H9 (cell line): ENCODE measurements around the gene REEP1. TPM values are rescaled to one million over a fixed set of nuclear protein-coding genes. Genes with fewer than 3 reads are reported as not detected.

Experiments
- DNase-seq: peaks from one replicate; pipeline ENCODE4 v3.0.0-alpha.2; 2017
- H2AFZ ChIP-seq: one replicate; pipeline ENCODE4 v1.6.1; 2013; ENCODE audit warnings: mild to moderate bottlenecking, low read length, control low read depth, moderate library complexity
- H2AK5ac ChIP-seq: 2 replicates; pipeline ENCODE4 v1.6.1; 2013; ENCODE audit warnings: low read length, control low read depth, mixed read lengths; ENCODE audit not compliant: insufficient read length
- H2BK120ac ChIP-seq: one replicate; pipeline ENCODE4 v1.6.1; 2013; ENCODE audit warnings: low read depth, mild to moderate bottlenecking, low read length, control low read depth, inconsistent platforms; ENCODE audit not compliant: poor library complexity, severe bottlenecking
- H2BK12ac ChIP-seq: 2 replicates; pipeline ENCODE4 v1.6.1; 2013; ENCODE audit warnings: low read length, control low read depth, mixed read lengths, low read depth; ENCODE audit not compliant: insufficient read length
- H2BK15ac ChIP-seq: 2 replicates; pipeline ENCODE4 v1.6.1; 2013; ENCODE audit warnings: low read depth, low read length, control low read depth
- H2BK20ac ChIP-seq: one replicate; pipeline ENCODE4 v1.6.1; 2013; ENCODE audit warnings: low read depth, mild to moderate bottlenecking, low read length, control low read depth, inconsistent platforms; ENCODE audit not compliant: poor library complexity, severe bottlenecking
- H2BK5ac ChIP-seq: 2 replicates; pipeline ENCODE4 v1.6.1; 2013; ENCODE audit warnings: low read length, control low read depth, mixed read lengths; ENCODE audit not compliant: insufficient read length
- H3K14ac ChIP-seq: 2 replicates; pipeline ENCODE4 v1.6.1; 2013; ENCODE audit warnings: low read length, control low read depth; ENCODE audit not compliant: insufficient read depth
- H3K18ac ChIP-seq: 2 replicates; pipeline ENCODE4 v1.6.1; 2013; ENCODE audit warnings: low read depth, mild to moderate bottlenecking, mixed read lengths, low read length, control low read depth; ENCODE audit not compliant: insufficient read length
- H3K23ac ChIP-seq: 2 replicates; pipeline ENCODE4 v1.6.1; 2013; ENCODE audit warnings: low read length, control low read depth, mixed read lengths, low read depth; ENCODE audit not compliant: insufficient read length
- H3K23me2 ChIP-seq: 2 replicates; pipeline ENCODE4 v1.6.1; 2013; ENCODE audit warnings: low read depth, mild to moderate bottlenecking, mixed read lengths, low read length, control low read depth; ENCODE audit not compliant: insufficient read length, poor library complexity, severe bottlenecking
- H3K27ac ChIP-seq: 2 replicates; pipeline ENCODE4 v1.5.1; 2013; ENCODE audit warnings: low read length, control low read depth, mixed read lengths, low read depth; ENCODE audit not compliant: insufficient read length
- H3K27me3 ChIP-seq: 2 replicates; pipeline ENCODE4 v1.6.1; 2013; ENCODE audit warnings: low read length, control low read depth, inconsistent platforms; ENCODE audit not compliant: insufficient read depth
- H3K4ac ChIP-seq: 2 replicates; pipeline ENCODE4 v1.6.1; 2013; ENCODE audit warnings: low read depth, mild to moderate bottlenecking, control low read depth, inconsistent platforms, low read length, moderate library complexity
- H3K4me1 ChIP-seq: 2 replicates; pipeline ENCODE4 v1.6.1; 2013; ENCODE audit warnings: low read length, control low read depth, inconsistent platforms; ENCODE audit not compliant: insufficient read depth
- H3K4me2 ChIP-seq: 2 replicates; pipeline ENCODE4 v1.6.1; 2013; ENCODE audit warnings: low read length, control low read depth, mixed read lengths; ENCODE audit not compliant: insufficient read length, insufficient read depth
- H3K56ac ChIP-seq: 2 replicates; pipeline ENCODE4 v1.6.1; 2013; ENCODE audit warnings: low read depth, mild to moderate bottlenecking, mixed read lengths, low read length, control low read depth; ENCODE audit not compliant: insufficient read length
- H3K79me1 ChIP-seq: 2 replicates; pipeline ENCODE4 v1.6.1; 2013; ENCODE audit warnings: low read depth, mild to moderate bottlenecking, moderate library complexity, low read length, control low read depth, inconsistent platforms; ENCODE audit not compliant: insufficient read depth, poor library complexity, severe bottlenecking
- H3K79me2 ChIP-seq: 2 replicates; pipeline ENCODE4 v1.6.1; 2013; ENCODE audit warnings: low read length, control low read depth, inconsistent platforms; ENCODE audit not compliant: insufficient read depth
- H3K9ac ChIP-seq: 2 replicates; pipeline ENCODE4 v1.6.1; 2013; ENCODE audit warnings: low read length, control low read depth, mixed read lengths; ENCODE audit not compliant: insufficient read length; ENCODE audit errors: extremely low read depth
- H3K9me3 ChIP-seq: one replicate; pipeline ENCODE4 v1.6.1; 2013; ENCODE audit warnings: low read depth, low read length, inconsistent platforms; ENCODE audit not compliant: control insufficient read depth
- H3T11ph ChIP-seq: one replicate; pipeline ENCODE4 v1.6.1; 2013; ENCODE audit warnings: mild to moderate bottlenecking, low read length, control low read depth, inconsistent platforms
- H4K20me1 ChIP-seq: one replicate; pipeline ENCODE4 v1.6.1; 2013; ENCODE audit not compliant: control insufficient read depth, insufficient read length, insufficient read depth
- H4K5ac ChIP-seq: 2 replicates; pipeline ENCODE4 v1.6.1; 2013; ENCODE audit warnings: low read depth, mild to moderate bottlenecking, mixed read lengths, low read length, control low read depth; ENCODE audit not compliant: insufficient read length
- H4K8ac ChIP-seq: replicated peaks from 2 replicates; pipeline ENCODE4 v1.6.1; 2013; ENCODE audit warnings: low read length, control low read depth, mixed read lengths, low read depth; ENCODE audit not compliant: insufficient read length
- H4K91ac ChIP-seq: 2 replicates; pipeline ENCODE4 v1.6.1; 2013; ENCODE audit warnings: low read depth, mild to moderate bottlenecking, moderate library complexity, mixed read lengths, low read length, control low read depth; ENCODE audit not compliant: insufficient read length
- H3K27ac Mint-ChIP-seq, 3 experiments: 2 replicates in 2 of 3; 3 replicates in 1 of 3; pipeline ENCODE4 v1.8.0; 2020 to 2021; ENCODE audit warnings: mixed read lengths in 3 of 3, mild to moderate bottlenecking in 1 of 3, moderate library complexity in 1 of 3
- H3K27me3 Mint-ChIP-seq: 2 replicates; pipeline ENCODE4 v1.8.0; 2021; ENCODE audit warnings: low read depth, mild to moderate bottlenecking, moderate library complexity, mixed read lengths
- H3K36me3 Mint-ChIP-seq, 3 experiments: 2 replicates in 2 of 3; 3 replicates in 1 of 3; pipeline ENCODE4 v1.8.0; 2020 to 2021; ENCODE audit warnings: low read depth in 3 of 3, mixed read lengths in 3 of 3; ENCODE audit not compliant: insufficient read depth in 1 of 3
- H3K4me1 Mint-ChIP-seq, 2 experiments: 2 replicates each; pipeline ENCODE4 v1.8.0; 2020; ENCODE audit warnings: mixed read lengths in 2 of 2
- H3K4me3 Mint-ChIP-seq, 2 experiments: 2 replicates in 1 of 2; 3 replicates in 1 of 2; pipeline ENCODE4 v1.8.0; 2020 to 2021; ENCODE audit warnings: mild to moderate bottlenecking in 2 of 2, mixed read lengths in 2 of 2, moderate library complexity in 1 of 2
- H3K9me3 Mint-ChIP-seq, 2 experiments: 2 replicates in 1 of 2; 3 replicates in 1 of 2; pipeline ENCODE4 v1.8.0; 2020; ENCODE audit warnings: mild to moderate bottlenecking in 2 of 2, mixed read lengths in 2 of 2, moderate library complexity in 1 of 2
- CTCF ChIP-seq: fragments of 200-600 bp; sonication (generic); conservative IDR thresholded peaks from 3 replicates; pipeline ENCODE4 v1.8.0; 2021; ENCODE audit warnings: antibody characterized with exemption, mild to moderate bottlenecking
- WGBS: extraction: QIAGEN DNeasy Blood & Tissue Kit; methylation state at CpG from one replicate; pipeline ENCODE4 v1.1.7; 2013; ENCODE audit warnings: missing lambda C conversion rate, low lambda C conversion rate, mixed read lengths; ENCODE audit not compliant: insufficient read length; ENCODE audit errors: extremely low coverage; 5-methylcytosine and 5-hydroxymethylcytosine counted together
- total RNA-seq: library from RNA; stranded (reverse); gene quantifications from 2 replicates; pipeline ENCODE4 v1.2.1, GENCODE V29; 2021

REEP1 gene
- total RNA-seq, 1 experiment from 2014 or later = 1.3 TPM

GRCh38 chr2:86333378-86333777 is 4.0 kb downstream of the REEP1 start:
- no peak overlapping the region for H3K9ac ChIP-seq
- H3K4me1 ChIP-seq = 0 out of 2 replicates have a peak, but pooled peaks cover 3% of the 10 kb centered on the region
- H3K36me3 Mint-ChIP-seq = no peaks in the 10 kb centered on the region; a peak in 1 of 7 replicates
- H3K56ac ChIP-seq = no peak overlapping the region
- no peak overlapping the region for H3K23ac ChIP-seq
- no peak overlapping the region for H2BK120ac ChIP-seq
- H2BK15ac ChIP-seq = no peak overlapping the region
- DNase-seq = no peak
- peaks cover 19% of the 10 kb centered on the region; the same call in 1 of the 2 replicates for H3K27me3 ChIP-seq
- no peaks in the 10 kb centered on the region for H3K79me2 ChIP-seq
- peaks cover 16 to 20% of the 10 kb centered on the region in 2 experiments for H3K4me1 Mint-ChIP-seq
- no peak overlapping the region for H3K14ac ChIP-seq
- H3T11ph ChIP-seq = no peak overlapping the region
- WGBS = no CpG with 5 or more reads among the region's 2 CpGs
- H2AFZ ChIP-seq = no peak overlapping the region
- H2AK5ac ChIP-seq = no peak overlapping the region
- no peak overlapping the region for H3K4me3 Mint-ChIP-seq
- H3K4me2 ChIP-seq = no peak overlapping the region
- peaks cover 69% of the 10 kb centered on the region for H3K27me3 Mint-ChIP-seq
- no peak overlapping the region for H4K91ac ChIP-seq
- H3K23me2 ChIP-seq = peaks cover 6% of the 10 kb centered on the region
- H4K8ac ChIP-seq = no peak overlapping the region
- no peak overlapping the region for H3K27ac ChIP-seq
- H3K9me3 Mint-ChIP-seq = peaks cover 7 to 8% of the 10 kb centered on the region in 2 experiments
- no peak for TF ChIP-seq CTCF
- H3K18ac ChIP-seq = no peak overlapping the region
- no peak overlapping the region for H3K27ac Mint-ChIP-seq
- H4K20me1 ChIP-seq = no peaks in the 10 kb centered on the region
- H3K79me1 ChIP-seq = no peaks in the 10 kb centered on the region
- H3K4ac ChIP-seq = no peak overlapping the region
- H2BK20ac ChIP-seq = no peak overlapping the region
- no peak overlapping the region for H2BK5ac ChIP-seq
- no peak overlapping the region for H4K5ac ChIP-seq
- H3K9me3 ChIP-seq = no peaks in the 10 kb centered on the region
- no peak overlapping the region for H2BK12ac ChIP-seq
